GM23338 (cell line): ENCODE data around the gene MEIOB. TPM values are rescaled to one million over a fixed set of nuclear protein-coding genes. Genes with fewer than 3 reads are reported as not detected.
"Not testable (repeated sequence)": the region's sequence is repeated elsewhere in the genome, so short reads cannot be mapped to it uniquely, and the experiment has no call there.

Experiments used
- ATAC-seq: fragments of 200-7000 bp; cut with Tn5 transposase; 3 replicates; pipeline ENCODE4 v1.9.1; 2020
- DNase-seq: peaks from one replicate; pipeline ENCODE4 v3.0.0-alpha.2; 2015; ENCODE audit warnings: low spot score
- H2AFZ ChIP-seq: fragments of 200-600 bp; sonication (generic); 2 replicates; pipeline ENCODE4 v1.8.0; 2016; ENCODE audit warnings: antibody characterized with exemption, mild to moderate bottlenecking, moderate library complexity
- H3F3A ChIP-seq: fragments of 200-600 bp; sonication (generic); replicated peaks from 2 replicates; pipeline ENCODE4 v1.8.0; 2017; ENCODE audit warnings: antibody characterized with exemption, mixed run types, low read depth
- H3K27ac ChIP-seq: fragments of 200-600 bp; sonication (generic); 2 replicates; pipeline ENCODE4 v1.6.1; 2016; ENCODE audit warnings: low read depth
- H3K27me3 ChIP-seq: fragments of 200-600 bp; sonication (generic); 2 replicates; pipeline ENCODE4 v1.8.0; 2016; ENCODE audit warnings: mild to moderate bottlenecking, mixed run types, moderate library complexity; ENCODE audit not compliant: insufficient read depth
- H3K36me3 ChIP-seq: fragments of 200-600 bp; sonication (generic); 2 replicates; pipeline ENCODE4 v1.8.0; 2016; ENCODE audit warnings: mild to moderate bottlenecking; ENCODE audit not compliant: insufficient read depth
- H3K4me1 ChIP-seq: fragments of 200-600 bp; sonication (generic); 2 replicates; pipeline ENCODE4 v1.8.0; 2016; ENCODE audit warnings: mild to moderate bottlenecking, moderate library complexity; ENCODE audit not compliant: insufficient read depth
- H3K4me2 ChIP-seq: fragments of 200-600 bp; sonication (generic); 2 replicates; pipeline ENCODE4 v1.7.1; 2017; ENCODE audit warnings: mixed run types
- H3K4me3 ChIP-seq: fragments of 200-600 bp; sonication (generic); 2 replicates; pipeline ENCODE4 v1.6.1; 2016; ENCODE audit warnings: mixed run types
- H3K79me2 ChIP-seq: fragments of 200-600 bp; sonication (generic); replicated peaks from 2 replicates; pipeline ENCODE4 v1.8.0; 2017; ENCODE audit warnings: mild to moderate bottlenecking; ENCODE audit not compliant: insufficient read depth
- H3K9me2 ChIP-seq: fragments of 200-600 bp; sonication (generic); 2 replicates; pipeline ENCODE4 v1.8.0; 2017; ENCODE audit not compliant: insufficient read depth
- H4K20me1 ChIP-seq: fragments of 200-600 bp; sonication (generic); replicated peaks from 2 replicates; pipeline ENCODE4 v1.8.0; 2017; ENCODE audit warnings: mild to moderate bottlenecking; ENCODE audit not compliant: insufficient read depth
- H3K27ac Mint-ChIP-seq: 2 replicates; pipeline ENCODE4 v1.8.0; 2020; ENCODE audit warnings: inconsistent platforms, mild to moderate bottlenecking, moderate library complexity, mixed read lengths
- H3K27me3 Mint-ChIP-seq: 3 replicates; pipeline ENCODE4 v1.8.0; 2022; ENCODE audit warnings: low read depth, mild to moderate bottlenecking, moderate library complexity, mixed read lengths, inconsistent platforms; ENCODE audit not compliant: insufficient read depth, poor library complexity
- H3K36me3 Mint-ChIP-seq: 3 replicates; pipeline ENCODE4 v1.8.0; 2021; ENCODE audit warnings: low read depth, mild to moderate bottlenecking, inconsistent platforms, moderate library complexity, mixed read lengths
- H3K4me1 Mint-ChIP-seq: 3 replicates; pipeline ENCODE4 v1.8.0; 2020; ENCODE audit warnings: mild to moderate bottlenecking, inconsistent platforms, mixed read lengths
- H3K4me3 Mint-ChIP-seq: 3 replicates; pipeline ENCODE4 v1.8.0; 2021; ENCODE audit warnings: moderate library complexity, mild to moderate bottlenecking, inconsistent platforms, mixed read lengths
- H3K9me3 Mint-ChIP-seq: 3 replicates; pipeline ENCODE4 v1.8.0; 2020; ENCODE audit warnings: moderate library complexity, mild to moderate bottlenecking, inconsistent platforms, mixed read lengths
- CTCF ChIP-seq, 2 experiments: fragments of 200-600 bp in 1 of 2; sonication (generic) in 1 of 2; conservative IDR thresholded peaks; 2 replicates each; pipeline versions ENCODE4 v1.5.1 to v1.6.1; 2016 to 2017; ENCODE audit warnings: antibody characterized with exemption in 2 of 2, low read depth in 2 of 2, mild to moderate bottlenecking in 2 of 2, moderate library complexity in 1 of 2
- EZH2phosphoT487 ChIP-seq: fragments of 200-600 bp; sonication (generic); IDR thresholded peaks from one replicate; pipeline ENCODE4 v1.8.1; 2018; ENCODE audit warnings: antibody characterized with exemption; ENCODE audit not compliant: unreplicated experiment
- JUNB ChIP-seq: IDR thresholded peaks from one replicate; pipeline ENCODE4 v1.6.1; 2016; ENCODE audit warnings: antibody characterized with exemption; ENCODE audit not compliant: unreplicated experiment
- NANOG ChIP-seq: IDR thresholded peaks from 2 replicates; pipeline ENCODE4 v1.6.1; 2016; ENCODE audit warnings: antibody characterized with exemption, borderline replicate concordance
- POLR2AphosphoS5 ChIP-seq: IDR thresholded peaks from 2 replicates; pipeline ENCODE4 v1.6.1; 2016; ENCODE audit warnings: antibody characterized with exemption, low read depth
- REST ChIP-seq: IDR thresholded peaks from one replicate; pipeline ENCODE4 v1.6.1; 2018; ENCODE audit warnings: antibody characterized with exemption; ENCODE audit not compliant: unreplicated experiment
- STAT1 ChIP-seq: IDR thresholded peaks from one replicate; pipeline ENCODE4 v1.6.1; 2016; ENCODE audit warnings: antibody characterized with exemption; ENCODE audit not compliant: unreplicated experiment
- ZNF331 ChIP-seq: fragments of 250-450 bp; sonication (Bioruptor Pico); IDR thresholded peaks from 2 replicates; pipeline ENCODE4 v1.5.0; 2020; ENCODE audit warnings: low read depth, mild to moderate bottlenecking, moderate library complexity
- polyA plus RNA-seq: library from polyadenylated mRNA; unstranded; fragments of >200 nt; fragmentation: Nextera tagmentation; extraction: Ambion mirVana; gene quantifications from 2 replicates; pipeline ENCODE4 v1.2.1, GENCODE V29; 2016
- total RNA-seq: library from RNA; depleted of rRNA; stranded (reverse); fragments of >200 nt; shearing (Covaris generic); gene quantifications from 2 replicates; pipeline ENCODE4 v1.2.3, GENCODE V29; 2014

The MEIOB gene
- total and polyA plus RNA-seq, 2 experiments from 2014 or later: 7.3 to 8.7 TPM

- TF ChIP-seq CTCF (conservative IDR thresholded peaks at IDR 0.05; ENCODE audit: low read depth in 2 of 2): no peak
- no peak for TF ChIP-seq NANOG
- TF ChIP-seq ZNF331 (CRISPR knock-in tag): no peak
- TF ChIP-seq EZH2phosphoT487: no peak
- no peak for TF ChIP-seq REST
- TF ChIP-seq POLR2AphosphoS5: no peak
- TF ChIP-seq JUNB: no peak
Observed at GRCh38 chr16:1800701-1801100, 71.3 kb downstream of the MEIOB start (continued).

- not testable (repeated sequence) for H2AFZ ChIP-seq, ATAC-seq, H3F3A ChIP-seq, H3K4me1 ChIP-seq, H3K4me3 ChIP-seq, H3K27ac ChIP-seq, H3K4me2 ChIP-seq, H3K27ac Mint-ChIP-seq, H3K9me2 ChIP-seq, H3K27me3 Mint-ChIP-seq, H3K36me3 ChIP-seq, H3K27me3 ChIP-seq, DNase-seq, H3K79me2 ChIP-seq, H4K20me1 ChIP-seq, H3K4me1 Mint-ChIP-seq, H3K4me3 Mint-ChIP-seq
- H3K36me3 Mint-ChIP-seq: peaks cover 59% of the 10 kb centered on the region
- H3K9me3 Mint-ChIP-seq: peaks cover 63% of the 10 kb centered on the region
Observed at GRCh38 chr16:1799263-1799662, 72.7 kb downstream of the MEIOB start.

GRCh38 chr16:1794908-1795666, 76.9 kb downstream of the MEIOB start:
- Histone ChIP-seq H3K79me2 (no peaks in the 10 kb centered on the region), H3K36me3 (no peaks in the 10 kb centered on the region; the same call in 1 of the 2 replicates), H3F3A (no peaks in the 10 kb centered on the region), H2AFZ (no peak overlapping the region), H3K4me3 (no peak overlapping the region), H3K27me3 (no peaks in the 10 kb centered on the region), H3K4me2 (no peak overlapping the region), H3K4me1 (no peaks in the 10 kb centered on the region), H3K27ac (no peak overlapping the region), H3K9me2 (no peaks in the 10 kb centered on the region), H4K20me1 (no peaks in the 10 kb centered on the region)
- Mint-ChIP-seq H3K9me3 (peaks cover 36% of the 10 kb centered on the region), H3K27me3 (no peaks in the 10 kb centered on the region), H3K4me3 (no peak overlapping the region), H3K36me3 (peaks cover 37% of the 10 kb centered on the region), H3K4me1 (no peaks in the 10 kb centered on the region), H3K27ac (no peak overlapping the region)
- ATAC-seq: no peak
- no peak for DNase-seq
- no peak for TF ChIP-seq STAT1
- TF ChIP-seq POLR2AphosphoS5: no peak
- TF ChIP-seq EZH2phosphoT487: no peak
